Upper lobe of left lung (tissue), 4 donors: Measurements from ENCODE around the gene RUFY1.
"Not testable (repeated sequence)": the region's sequence is repeated elsewhere in the genome, so short reads cannot be mapped to it uniquely, and the experiment has no call there.

ENCODE experiments used
- POLR2A ChIP-seq, 4 donors: fragments of 450-650 bp; IDR thresholded peaks; one replicate each; pipeline ENCODE4 v1.5.1; 2016 to 2017; ENCODE audit warnings: antibody characterized with exemption in 4 of 4, mild to moderate bottlenecking in 2 of 4
- TF ChIP-seq, protein P1 (sequence below), 6 experiments: fragments of 450-650 bp in 4 of 6; fragments of 200-600 bp in 2 of 6; sonication (generic) in 2 of 6; IDR thresholded peaks; one replicate each; pipeline ENCODE4 v1.5.1; 2016 to 2019; ENCODE audit warnings: antibody characterized with exemption in 6 of 6

DNA sequence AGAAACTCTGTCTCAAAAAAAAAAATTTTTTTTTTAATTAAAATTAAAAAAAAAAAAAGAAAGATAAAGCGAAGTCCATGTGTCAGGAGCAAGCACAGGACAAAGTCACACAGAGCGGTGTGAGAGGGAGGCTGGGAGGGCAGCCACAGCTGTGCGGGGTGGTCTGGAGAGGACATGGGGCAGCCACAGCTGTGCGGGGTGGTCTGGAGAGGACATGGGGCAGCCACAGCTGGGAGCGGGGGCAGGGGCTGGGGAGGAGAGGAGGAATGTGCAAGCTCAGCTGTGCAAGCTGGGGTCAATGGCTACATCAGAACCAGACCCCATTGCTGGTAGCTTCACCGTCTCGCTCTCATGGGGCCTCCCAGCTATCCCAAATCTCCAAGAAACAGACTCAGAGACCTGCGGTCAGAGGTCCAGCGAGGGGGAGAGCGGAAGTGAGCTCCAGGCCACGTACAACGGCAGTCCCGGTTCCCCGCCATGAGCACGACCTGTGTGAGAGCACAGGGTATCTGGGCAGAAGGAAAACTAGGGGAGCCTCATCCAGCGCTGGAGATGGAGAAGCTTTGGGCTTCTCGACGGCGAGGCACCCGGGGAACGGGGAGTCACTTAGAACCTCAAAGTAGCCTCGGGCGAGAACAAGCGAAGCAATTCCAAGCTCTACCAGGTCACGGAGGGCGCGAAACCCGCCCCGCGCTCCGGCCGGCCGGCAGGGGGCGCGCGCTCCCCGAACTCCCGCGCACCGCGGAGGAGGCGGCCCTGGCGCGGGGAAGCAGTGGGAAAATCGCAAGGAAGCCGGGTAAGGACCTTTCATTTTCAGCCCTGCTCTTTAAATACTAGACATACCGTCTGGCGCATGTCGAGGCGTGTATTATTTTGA lies 107.2 kb downstream of the RUFY1 start:
- TF ChIP-seq, protein P1, sequence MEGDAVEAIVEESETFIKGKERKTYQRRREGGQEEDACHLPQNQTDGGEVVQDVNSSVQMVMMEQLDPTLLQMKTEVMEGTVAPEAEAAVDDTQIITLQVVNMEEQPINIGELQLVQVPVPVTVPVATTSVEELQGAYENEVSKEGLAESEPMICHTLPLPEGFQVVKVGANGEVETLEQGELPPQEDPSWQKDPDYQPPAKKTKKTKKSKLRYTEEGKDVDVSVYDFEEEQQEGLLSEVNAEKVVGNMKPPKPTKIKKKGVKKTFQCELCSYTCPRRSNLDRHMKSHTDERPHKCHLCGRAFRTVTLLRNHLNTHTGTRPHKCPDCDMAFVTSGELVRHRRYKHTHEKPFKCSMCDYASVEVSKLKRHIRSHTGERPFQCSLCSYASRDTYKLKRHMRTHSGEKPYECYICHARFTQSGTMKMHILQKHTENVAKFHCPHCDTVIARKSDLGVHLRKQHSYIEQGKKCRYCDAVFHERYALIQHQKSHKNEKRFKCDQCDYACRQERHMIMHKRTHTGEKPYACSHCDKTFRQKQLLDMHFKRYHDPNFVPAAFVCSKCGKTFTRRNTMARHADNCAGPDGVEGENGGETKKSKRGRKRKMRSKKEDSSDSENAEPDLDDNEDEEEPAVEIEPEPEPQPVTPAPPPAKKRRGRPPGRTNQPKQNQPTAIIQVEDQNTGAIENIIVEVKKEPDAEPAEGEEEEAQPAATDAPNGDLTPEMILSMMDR (IDR thresholded peaks at IDR 0.05): not testable (repeated sequence)
- not testable (repeated sequence) for TF ChIP-seq POLR2A (IDR thresholded peaks at IDR 0.05)
